Measurements from ENCODE around the gene CAT.
"Not testable (repeated sequence)": the region's sequence is repeated elsewhere in the genome, so short reads cannot be mapped to it uniquely, and the experiment has no call there.

CAT gene

GRCh38 chr11:34438529-34439507 lies at the start of gene CAT:
Gene CAT, plus strand, starts transcription at chr11:34438934. Its CDS starts 80 bp downstream, at chr11:34439014.
- peak; percentile 100 for DNase-seq

DNA sequence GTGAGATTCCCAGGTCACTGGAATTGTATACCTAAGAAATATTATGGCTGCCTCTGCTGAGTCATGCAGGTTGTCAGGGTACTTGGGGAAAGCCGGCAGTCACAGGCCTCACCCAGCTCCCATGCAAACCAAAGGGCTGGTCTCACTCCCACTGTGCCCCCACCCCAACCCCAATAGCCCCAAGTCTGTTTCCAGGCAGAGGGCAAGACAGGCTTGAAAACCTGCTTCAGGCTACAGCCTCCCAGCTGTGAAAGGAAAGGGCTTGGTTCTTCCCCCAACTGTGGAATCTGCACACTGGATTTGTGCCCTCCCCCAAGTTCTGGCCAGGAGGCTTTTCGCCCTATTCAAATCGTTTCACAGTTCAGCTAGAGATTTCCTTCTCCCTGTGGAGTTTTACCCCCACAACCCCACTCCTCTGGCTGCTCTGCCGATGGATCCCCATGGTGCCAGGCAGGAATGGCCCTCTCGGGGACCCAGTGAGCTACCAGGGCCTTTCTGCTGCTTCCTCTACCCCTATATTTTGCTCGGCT lies 43.9 kb upstream of the CAT start:
- DNase-seq: no peak

DNA sequence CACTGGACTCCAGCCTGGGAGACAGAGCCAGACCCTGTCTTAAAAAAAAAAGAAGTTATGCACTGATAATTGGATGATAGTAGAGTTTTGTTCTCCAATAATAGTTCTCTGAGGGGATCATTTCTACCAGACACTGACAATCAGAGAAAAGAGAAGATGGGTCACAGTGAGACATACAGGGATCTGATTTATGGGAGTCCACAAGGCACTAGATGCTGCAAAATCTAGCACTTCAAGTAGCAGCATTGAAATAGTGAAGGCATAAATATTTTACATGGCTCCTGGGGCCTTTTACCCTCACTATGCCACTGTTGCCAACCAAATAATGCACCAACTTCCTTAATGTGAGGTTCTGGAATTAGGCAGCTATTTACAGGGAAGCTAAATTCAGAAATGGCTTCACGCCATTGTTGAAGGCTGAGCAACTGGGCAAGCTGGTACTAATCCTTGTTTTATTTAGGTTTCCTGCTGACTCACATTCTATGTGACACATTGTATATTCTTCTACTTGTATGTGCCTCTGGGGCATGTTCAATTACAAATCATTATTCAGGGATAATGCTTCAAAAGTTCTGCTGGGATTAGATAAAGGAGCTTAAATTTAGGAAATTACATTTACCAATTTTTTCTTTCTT lies 42.7 kb upstream of the CAT start:
- DNase-seq: no peak

DNA sequence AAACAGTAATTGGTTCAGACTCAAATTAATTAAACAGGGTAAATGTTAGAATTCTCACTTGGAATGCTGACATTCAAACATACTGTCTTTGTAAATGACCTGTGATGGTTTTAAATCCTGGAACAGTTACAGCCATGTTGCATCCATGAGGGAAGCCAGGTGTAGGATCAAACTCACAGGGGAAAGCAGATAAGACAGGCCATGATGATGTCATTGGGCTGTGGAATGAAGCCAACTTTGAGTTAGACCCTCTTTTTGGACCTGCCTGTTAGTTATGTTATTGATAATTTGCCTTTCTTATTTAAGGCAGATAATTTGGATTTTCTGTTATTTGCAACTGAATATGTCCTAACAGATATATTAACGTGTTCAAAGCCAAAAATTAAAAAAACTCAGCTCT lies 41.6 kb upstream of the CAT start:
- no peak for DNase-seq

DNA sequence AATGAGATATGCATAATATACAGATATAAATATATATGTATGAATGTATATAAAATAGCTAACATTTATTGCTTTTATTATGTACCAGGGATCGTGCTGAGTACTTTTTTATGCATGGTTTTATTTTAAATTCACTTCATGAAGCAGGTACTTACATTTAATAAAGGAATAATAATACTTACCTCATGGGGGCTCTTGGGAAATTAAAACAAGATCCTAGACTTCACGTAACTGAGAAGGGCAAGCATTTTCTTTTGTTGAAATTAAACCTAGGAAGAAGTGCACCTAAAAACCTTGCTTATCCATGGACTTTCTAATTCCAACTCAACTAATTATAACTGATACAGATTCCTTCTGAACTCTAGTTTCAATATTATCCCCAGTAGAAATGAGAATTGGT lies 40.9 kb upstream of the CAT start:
- no peak for DNase-seq

- no peak for DNase-seq
Observed at GRCh38 chr11:34403431-34403830, 35.3 kb upstream of the CAT start.

DNA sequence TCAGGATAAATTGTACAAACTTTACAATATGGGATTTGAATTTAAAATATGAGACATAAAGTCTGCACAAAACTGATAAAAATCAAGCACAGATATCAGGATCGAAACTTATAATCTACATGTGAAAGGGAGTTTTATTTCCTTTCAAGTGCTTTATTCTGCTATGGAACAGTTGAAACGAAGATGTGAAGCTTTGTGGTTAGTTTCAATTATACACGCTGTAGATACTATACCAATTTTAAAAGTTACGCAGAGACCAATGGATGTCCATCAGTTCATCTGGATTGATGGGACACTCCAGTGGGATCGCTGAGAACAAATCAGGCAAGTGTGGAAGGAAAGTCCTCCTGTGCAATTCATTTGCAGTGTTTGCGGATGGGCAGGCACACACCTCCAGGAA lies 34.5 kb upstream of the CAT start:
- no peak for DNase-seq

GRCh38 chr11:34405079-34405858 lies 33.5 kb upstream of the CAT start:
- DNase-seq: no peak

- no peak for DNase-seq
Observed at GRCh38 chr11:34406413-34406812, 32.3 kb upstream of the CAT start.

GRCh38 chr11:34407121-34407813 lies 31.5 kb upstream of the CAT start:
- DNase-seq: no peak

- DNase-seq: no peak
Observed at GRCh38 chr11:34408580-34409172, 30.1 kb upstream of the CAT start.

DNA sequence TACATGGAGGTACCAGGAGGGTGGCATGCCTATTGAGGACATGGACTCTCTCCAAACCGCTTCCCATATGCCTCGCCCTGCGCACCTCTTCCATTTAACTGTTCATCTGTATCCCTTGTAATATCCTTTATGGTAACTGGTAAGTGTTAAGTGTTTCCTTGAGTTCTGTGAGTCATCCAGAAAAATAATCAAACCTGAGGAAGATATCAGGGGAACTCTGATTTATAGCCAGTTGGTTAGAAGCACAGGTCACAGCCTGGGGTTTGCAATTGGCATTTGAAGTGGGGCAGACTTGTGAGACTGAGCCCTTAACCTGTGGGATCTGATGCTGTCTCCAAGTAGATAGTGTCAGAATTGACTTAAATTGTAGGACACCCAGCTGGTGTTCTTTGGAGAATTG lies 27.6 kb upstream of the CAT start:
- no peak for DNase-seq

GRCh38 chr11:34411791-34412190 lies 26.9 kb upstream of the CAT start:
- no peak for DNase-seq

GRCh38 chr11:34413263-34413662 lies 25.5 kb upstream of the CAT start:
- no peak for DNase-seq

DNA sequence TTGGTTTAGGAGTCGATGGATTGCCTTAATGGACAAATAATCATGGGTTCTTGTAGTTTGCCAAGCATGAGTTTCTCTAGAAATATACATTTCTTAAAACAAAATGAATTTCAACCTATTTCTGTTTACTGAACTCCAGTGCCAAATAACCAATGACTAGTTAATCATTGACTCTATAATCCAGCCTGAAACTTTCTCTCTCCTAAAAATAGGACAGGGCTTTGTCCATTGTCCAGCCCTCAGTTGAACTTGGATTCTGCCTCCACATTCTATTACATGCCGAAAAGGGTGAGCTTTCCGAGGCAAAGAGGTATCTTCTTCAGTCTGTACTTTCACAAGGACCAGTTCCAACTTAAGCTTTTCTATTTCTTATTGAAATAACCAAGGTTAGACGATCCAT lies 23.2 kb upstream of the CAT start:
- no peak for DNase-seq

GRCh38 chr11:34416088-34416487 lies 22.6 kb upstream of the CAT start:
- DNase-seq: no peak

DNA sequence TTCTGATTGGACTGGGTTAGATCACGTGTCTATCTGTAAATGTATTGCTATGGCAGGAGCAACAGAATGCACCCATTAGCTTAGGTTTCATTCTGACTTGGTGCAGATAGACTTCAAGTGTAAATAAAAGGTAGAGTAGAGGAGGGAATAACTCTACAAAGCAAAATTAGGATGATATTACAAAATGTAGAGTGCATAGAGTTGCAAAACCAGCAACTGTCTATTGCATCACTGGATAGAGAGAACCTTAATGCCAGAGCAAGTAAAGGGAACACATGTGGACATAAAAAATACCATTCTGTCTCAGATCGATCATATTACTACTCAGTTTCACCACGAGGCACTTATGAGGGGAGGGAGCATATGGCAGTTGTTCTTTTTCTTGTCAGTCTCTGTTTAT lies 22.0 kb upstream of the CAT start:
- no peak for DNase-seq

DNA sequence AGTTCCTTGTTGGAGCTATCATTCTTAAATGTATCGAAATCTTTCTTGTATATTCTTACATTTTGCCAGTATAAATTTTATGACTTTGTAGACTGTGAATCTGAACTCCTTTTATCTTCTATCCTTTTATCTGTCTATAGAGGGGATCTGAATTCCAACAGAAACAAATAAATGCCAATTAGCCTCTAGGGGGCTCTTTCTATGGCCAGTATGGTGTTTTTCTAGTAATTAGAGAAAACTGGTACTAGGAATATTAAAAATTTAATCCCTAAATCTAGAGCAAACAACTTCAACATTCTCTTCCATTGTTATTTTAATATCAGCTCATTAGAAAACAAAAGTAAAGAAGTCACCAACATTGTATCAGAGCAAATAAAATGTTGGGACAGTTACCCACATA lies 21.5 kb upstream of the CAT start:
- peak; percentile 38 for DNase-seq

- no peak for DNase-seq
Observed at GRCh38 chr11:34419158-34419557, 19.6 kb upstream of the CAT start.

GRCh38 chr11:34423300-34423699 lies 15.4 kb upstream of the CAT start:
- DNase-seq: no peak

GRCh38 chr11:34424826-34425225 lies 13.9 kb upstream of the CAT start:
- DNase-seq: not testable (repeated sequence)

- DNase-seq: no peak
Observed at GRCh38 chr11:34425360-34425759, 13.4 kb upstream of the CAT start.
